ENCODE results near the gene NTMT1. TPM values are rescaled to one million over a fixed set of nuclear protein-coding genes. Genes with fewer than 3 reads are reported as not detected.

Gene NTMT1
- total and polyA plus RNA-seq, 10 of the 15 experiments (the other 5 are each of a cell fraction or from before 2014, with no cell fraction given): 12.8 to 85.4 (median 39.3) TPM

GRCh38 chr9:129624947-129625346 is 1.0 kb upstream of the NTMT1 start (continued):
- TF ChIP-seq ATF2 (IDR thresholded peaks at IDR 0.05; ENCODE audit: low read length) (no peak), ZNF384 (IDR thresholded peaks at IDR 0.05; ENCODE audit: borderline replicate concordance, low read depth, low read length) (no peak), SMC3 (IDR thresholded peaks at IDR 0.05; ENCODE audit: borderline replicate concordance, low read length) (no peak), WRNIP1 (IDR thresholded peaks at IDR 0.05; ENCODE audit: borderline replicate concordance, low read depth, low read length) (no peak)

DNA sequence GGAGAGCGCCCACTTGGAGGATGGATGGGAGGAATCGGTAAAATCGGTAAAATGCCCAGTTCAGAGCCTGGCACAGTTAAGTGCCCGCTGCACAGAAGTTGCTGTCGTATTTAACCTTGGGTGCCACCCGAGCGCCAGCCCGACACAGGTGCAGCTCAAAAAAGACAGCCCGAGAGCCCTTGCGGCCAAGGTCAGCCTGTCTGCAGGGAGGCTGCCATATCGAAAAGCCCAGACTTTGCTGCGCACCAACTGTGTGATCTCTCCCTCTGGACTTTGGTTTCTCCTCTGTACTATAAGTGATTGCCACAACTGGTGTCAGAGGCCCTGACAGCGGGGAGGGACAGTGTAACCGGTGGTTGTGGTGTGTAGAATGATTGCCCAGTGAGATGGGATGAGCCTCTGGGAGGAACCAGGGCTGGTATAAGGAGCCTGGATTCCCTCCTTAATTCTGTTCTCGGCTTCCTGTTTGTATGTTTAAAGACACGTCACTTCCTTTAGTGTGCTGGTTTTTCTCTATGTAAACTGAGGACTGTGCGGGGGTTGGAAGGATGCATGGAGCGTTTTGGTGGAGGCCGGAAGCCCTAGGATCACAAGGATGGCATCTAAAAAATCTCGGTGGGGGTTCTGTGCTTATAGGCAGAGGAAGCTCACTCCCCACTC is 792 bp downstream of the NTMT1 start:
- WGBS (ENCODE audit: insufficient coverage, insufficient replicate concordance, low lambda C conversion rate, missing lambda C conversion rate): 3% methylated on average over 20 of the region's 20 CpGs
- TF ChIP-seq ESRRA (IDR thresholded peaks at IDR 0.05; ENCODE audit: low read length): peak; percentile 44; the same call in 1 of the 2 replicates
- peak; percentile 72 for TF ChIP-seq GABPA (IDR thresholded peaks at IDR 0.05; ENCODE audit: low read depth)
- 0 out of 2 replicates have a peak, but pooled peaks have one; percentile 16 for TF ChIP-seq TBL1XR1 (IDR thresholded peaks at IDR 0.05; ENCODE audit: low read depth, low read length)
- 0 out of 2 replicates have a peak, but pooled peaks have one; percentile 41 for TF ChIP-seq CREM (IDR thresholded peaks at IDR 0.05; ENCODE audit: low read depth)
- TF ChIP-seq ZBTB40 (IDR thresholded peaks at IDR 0.05; ENCODE audit: borderline replicate concordance): peak; percentile 59; the same call in 1 of the 2 replicates
- TF ChIP-seq SKIL (IDR thresholded peaks at IDR 0.05; ENCODE audit: low read depth, poor library complexity, severe bottlenecking): peak; percentile 12
- peak; percentile 39; the same call in 1 of the 2 replicates for TF ChIP-seq CREB1 (IDR thresholded peaks at IDR 0.05; ENCODE audit: low read depth)

More for the DNA sequence above, 792 bp downstream of the NTMT1 start:
- RAD21 ChIA-PET (ENCODE audit: unreplicated experiment): interaction anchor here (0.6 to 6.4 kb wide), 9 partner anchors 13 to 501 kb away, joined by 3 to 130 read pairs (median 7); partner anchors contain the start of gene IER5L
- SMC1A ChIA-PET (ENCODE audit: uncharacterized antibody, unreplicated experiment): interaction anchor here (1.4 to 6.8 kb wide), 6 partner anchors 168 to 495 kb away, joined by 3 to 83 read pairs (median 18); partner anchors contain the start of gene IER5L
- ATAC-seq (peak; percentile 45), FAIRE-seq (peak; percentile 49), DNase-seq (ENCODE audit: low read depth, low spot score) (no peak)
- Histone ChIP-seq H3K9me3 (replicated peaks; ENCODE audit: control insufficient read depth, insufficient read depth, low read length) (no peaks in the 10 kb centered on the region), H3K27ac (ENCODE audit: control insufficient read depth, insufficient read depth) (peak overlapping the region; percentile 90), H2AFZ (ENCODE audit: control insufficient read depth, low read depth, low read length) (peak overlapping the region; percentile 94), H3K4me1 (ENCODE audit: control insufficient read depth, insufficient read depth, low read length) (peaks cover 18% of the 10 kb centered on the region), H3K36me3 (ENCODE audit: control insufficient read depth in 2 of 2, insufficient read depth in 2 of 2, low read length in 1 of 2) (peaks cover 0 to 3% of the 10 kb centered on the region in 2 experiments; a peak in 3 of 4 replicates), H3K9ac (ENCODE audit: control insufficient read depth, insufficient read depth, low read length) (peak overlapping the region; percentile 95), H3K79me2 (ENCODE audit: control insufficient read depth, insufficient read depth, low read length) (peaks cover 54% of the 10 kb centered on the region), H3K27me3 (replicated peaks in 1 of 2; ENCODE audit: control insufficient read depth in 2 of 2, insufficient read depth in 2 of 2, low read length in 1 of 2) (no peaks in the 10 kb centered on the region), H4K20me1 (ENCODE audit: control insufficient read depth, insufficient read depth) (no peaks in the 10 kb centered on the region), H3K4me2 (ENCODE audit: control insufficient read depth, insufficient read depth) (peak overlapping the region; percentile 74), H3K4me3 (peak overlapping the region; percentile 93)
- POLR2A ChIA-PET: interaction anchor here (0.6 to 3.0 kb wide), 2 partner anchors 484 to 487 kb away, joined by 3 to 21 read pairs; no protein-coding TSS in a partner anchor
- intact Hi-C loops (cut with micrococcal nuclease; ENCODE audit: unreplicated experiment) (no loop called here), in situ Hi-C loops (cut with MboI) (no loop called here)
- CTCF ChIA-PET: interaction anchor here (0.6 to 5.2 kb wide), 11 partner anchors 9 to 501 kb away, joined by 3 to 194 read pairs (median 3); no protein-coding TSS in a partner anchor
- BruUV-seq (replicated peaks): no TSS peak

Data from GM12878 (cell line).